ENCODE data around the gene STAC3.

The STAC3 gene

GRCh38 chr12:57195611-57196371 lies 55.2 kb downstream of the STAC3 start:
- H3K27ac ChIP-seq (ENCODE audit: low read depth, low read length) = no peak overlapping the region
- H3K27me3 ChIP-seq (ENCODE audit: control insufficient read depth, insufficient read depth, low read length) = no peaks in the 10 kb centered on the region
- no peaks in the 10 kb centered on the region for H3K9me3 ChIP-seq (ENCODE audit: control insufficient read depth, insufficient read depth, low read length)
- peaks cover 99% of the 10 kb centered on the region for H3K36me3 ChIP-seq (ENCODE audit: control insufficient read depth, insufficient read depth, low read length)
- H3K9ac ChIP-seq (ENCODE audit: low read depth, low read length) = no peak overlapping the region
- no peaks in the 10 kb centered on the region for H3K4me1 ChIP-seq (ENCODE audit: control insufficient read depth, insufficient read depth, low read length)
- H3K4me3 ChIP-seq (ENCODE audit: low read depth, low read length) = no peak overlapping the region

- no peaks in the 10 kb centered on the region for H3K27me3 ChIP-seq (ENCODE audit: control insufficient read depth, insufficient read depth, low read length)
- peaks cover 100% of the 10 kb centered on the region for H3K36me3 ChIP-seq (ENCODE audit: control insufficient read depth, insufficient read depth, low read length)
- no peaks in the 10 kb centered on the region for H3K4me1 ChIP-seq (ENCODE audit: control insufficient read depth, insufficient read depth, low read length)
Observed at GRCh38 chr12:57195186-57195585, 55.8 kb downstream of the STAC3 start.

GRCh38 chr12:57194253-57194652 lies 56.7 kb downstream of the STAC3 start:
- Histone ChIP-seq H3K9ac (ENCODE audit: low read depth, low read length) (no peak overlapping the region), H3K4me1 (ENCODE audit: control insufficient read depth, insufficient read depth, low read length) (no peaks in the 10 kb centered on the region), H3K27ac (ENCODE audit: low read depth, low read length) (no peak overlapping the region), H3K27me3 (ENCODE audit: control insufficient read depth, insufficient read depth, low read length) (no peaks in the 10 kb centered on the region), H3K9me3 (ENCODE audit: control insufficient read depth, insufficient read depth, low read length) (no peaks in the 10 kb centered on the region), H3K36me3 (ENCODE audit: control insufficient read depth, insufficient read depth, low read length) (peaks cover 100% of the 10 kb centered on the region), H3K4me3 (ENCODE audit: low read depth, low read length) (no peak overlapping the region)

More at GRCh38 chr12:57195186-57195585, 55.8 kb downstream of the STAC3 start:
- Histone ChIP-seq H3K9ac (ENCODE audit: low read depth, low read length) (no peak overlapping the region), H3K27ac (ENCODE audit: low read depth, low read length) (no peak overlapping the region), H3K9me3 (ENCODE audit: control insufficient read depth, insufficient read depth, low read length) (no peaks in the 10 kb centered on the region), H3K4me3 (ENCODE audit: low read depth, low read length) (no peak overlapping the region)

- peaks cover 100% of the 10 kb centered on the region for H3K36me3 ChIP-seq (ENCODE audit: control insufficient read depth, insufficient read depth, low read length)
- H3K4me1 ChIP-seq (ENCODE audit: control insufficient read depth, insufficient read depth, low read length) = no peaks in the 10 kb centered on the region
- no peaks in the 10 kb centered on the region for H3K9me3 ChIP-seq (ENCODE audit: control insufficient read depth, insufficient read depth, low read length)
- H3K4me3 ChIP-seq (ENCODE audit: low read depth, low read length) = no peak overlapping the region
- no peak overlapping the region for H3K9ac ChIP-seq (ENCODE audit: low read depth, low read length)
- H3K27me3 ChIP-seq (ENCODE audit: control insufficient read depth, insufficient read depth, low read length) = no peaks in the 10 kb centered on the region
- H3K27ac ChIP-seq (ENCODE audit: low read depth, low read length) = no peak overlapping the region
Observed at GRCh38 chr12:57193706-57194245, 57.2 kb downstream of the STAC3 start.
